H1 (cell line): ENCODE results near the gene POLR3K. TPM values are rescaled to one million over a fixed set of nuclear protein-coding genes. Genes with fewer than 3 reads are reported as not detected.
A peak's percentile ranks its signal among the peaks of the same experiment; 100 is the strongest.

Source experiments
- BACH1 ChIP-seq: IDR thresholded peaks from 2 replicates; pipeline ENCODE4 v1.6.1; 2012; ENCODE audit warnings: low read length, improper control_type of control experiment
- BRCA1 ChIP-seq: IDR thresholded peaks from 2 replicates; pipeline ENCODE4 v1.6.1; 2012; ENCODE audit warnings: low read depth, low read length, improper control_type of control experiment
- CBX5 ChIP-seq: fragments of 300-800, 300-1000 bp; sonication (generic); IDR thresholded peaks from 2 replicates; pipeline ENCODE4 v1.7.1; 2016; ENCODE audit warnings: antibody characterized with exemption, low read length, low read depth
- CBX8 ChIP-seq: fragments of 300-800, 300-1000 bp; sonication (generic); IDR thresholded peaks from 2 replicates; pipeline ENCODE4 v1.7.1; 2016; ENCODE audit warnings: low read depth, low read length, borderline replicate concordance
- CEBPB ChIP-seq: IDR thresholded peaks from 2 replicates; pipeline ENCODE4 v1.6.1; 2012; ENCODE audit warnings: low read depth, low read length
- CHD2 ChIP-seq: IDR thresholded peaks from 2 replicates; pipeline ENCODE4 v1.6.1; 2012; ENCODE audit warnings: low read length, improper control_type of control experiment
- E2F6 ChIP-seq: IDR thresholded peaks from 2 replicates; pipeline ENCODE4 v1.6.1; 2012; ENCODE audit warnings: inconsistent platforms
- FOSL1 ChIP-seq: IDR thresholded peaks from 2 replicates; pipeline ENCODE4 v1.6.1; 2011; ENCODE audit warnings: mild to moderate bottlenecking, low read depth, low read length, moderate library complexity; ENCODE audit not compliant: insufficient read depth
- GTF2F1 ChIP-seq: IDR thresholded peaks from 2 replicates; pipeline ENCODE4 v1.6.1; 2012; ENCODE audit warnings: low read depth, low read length, improper control_type of control experiment, borderline replicate concordance
- HDAC6 ChIP-seq: IDR thresholded peaks from one replicate; pipeline ENCODE4 v1.7.1; 2012; ENCODE audit warnings: low read depth, mild to moderate bottlenecking, inconsistent platforms, low read length, moderate library complexity
- JUND ChIP-seq: IDR thresholded peaks from 2 replicates; pipeline ENCODE4 v1.6.1; 2011; ENCODE audit warnings: mild to moderate bottlenecking, improper control_type of control experiment, low read length
- KDM1A ChIP-seq: fragments of 200-600, 300-600 bp; sonication (generic); IDR thresholded peaks from 2 replicates; pipeline ENCODE4 v1.7.1; 2016; ENCODE audit warnings: mild to moderate bottlenecking, low read length, borderline replicate concordance
- KDM4A ChIP-seq: IDR thresholded peaks from one replicate; pipeline ENCODE4 v1.7.1; 2012; ENCODE audit warnings: low read depth, mild to moderate bottlenecking, moderate library complexity, low read length, inconsistent platforms; ENCODE audit not compliant: severe bottlenecking
- MAFK ChIP-seq: IDR thresholded peaks from 2 replicates; pipeline ENCODE4 v1.6.1; 2012; ENCODE audit warnings: low read depth, mild to moderate bottlenecking, improper control_type of control experiment, low read length
- POLR2AphosphoS5 ChIP-seq: IDR thresholded peaks from 2 replicates; pipeline ENCODE4 v1.6.1; 2011; ENCODE audit warnings: low read depth, low read length
- POU5F1 ChIP-seq: IDR thresholded peaks from 2 replicates; pipeline ENCODE4 v1.6.1; 2011; ENCODE audit warnings: low read depth, mild to moderate bottlenecking, low read length, moderate library complexity
- RFX5 ChIP-seq: IDR thresholded peaks from 2 replicates; pipeline ENCODE4 v1.6.1; 2011; ENCODE audit warnings: low read depth, low read length, improper control_type of control experiment, borderline replicate concordance
- SAP30 ChIP-seq: fragments of 300-600 bp; sonication (generic); IDR thresholded peaks from 2 replicates; pipeline ENCODE4 v1.7.1; 2012; ENCODE audit warnings: low read length, moderate library complexity, mild to moderate bottlenecking, inconsistent platforms; ENCODE audit not compliant: insufficient read depth, insufficient replicate concordance
- SIRT6 ChIP-seq: IDR thresholded peaks from one replicate; pipeline ENCODE4 v1.7.1; 2012; ENCODE audit warnings: low read length, inconsistent platforms
- SIX5 ChIP-seq: IDR thresholded peaks from 2 replicates; pipeline ENCODE4 v1.6.1; 2011; ENCODE audit warnings: mild to moderate bottlenecking, low read depth, low read length
- SP4 ChIP-seq: IDR thresholded peaks from 2 replicates; pipeline ENCODE4 v1.6.1; 2012; ENCODE audit warnings: low read length, inconsistent platforms
- SUZ12 ChIP-seq: fragments of 200-600 bp; sonication (generic); IDR thresholded peaks from 2 replicates; pipeline ENCODE4 v1.6.1; 2012; ENCODE audit warnings: mild to moderate bottlenecking, inconsistent platforms, low read length, moderate library complexity, mixed read lengths
- TAF7 ChIP-seq: optimal IDR thresholded peaks from 2 replicates; pipeline ENCODE3; 2011; ENCODE audit warnings: low read depth, mild to moderate bottlenecking, inconsistent platforms, low read length, moderate library complexity, borderline replicate concordance
- TCF12 ChIP-seq: IDR thresholded peaks from 2 replicates; pipeline ENCODE4 v1.6.1; 2011; ENCODE audit warnings: low read depth, mild to moderate bottlenecking, low read length
- TEAD4 ChIP-seq: IDR thresholded peaks from 2 replicates; pipeline ENCODE4 v1.6.1; 2012; ENCODE audit warnings: low read depth, low read length, inconsistent platforms, mixed read lengths
- YY1 ChIP-seq: IDR thresholded peaks from 2 replicates; pipeline ENCODE4 v1.6.1; 2011; ENCODE audit warnings: low read depth, mild to moderate bottlenecking, low read length
- polyA plus RNA-seq, 7 experiments: library from polyadenylated mRNA; depleted of rRNA in 3 of 7; stranded (reverse) in 5 of 7; unstranded in 2 of 7; fragments of >200 nt in 5 of 7; fragments of 200-250 nt in 2 of 7; gene quantifications; 1 replicate in 5 of 7; 2 replicates in 1 of 7; 4 replicates in 1 of 7; pipeline versions ENCODE4 v1.2.1 to v1.2.3, GENCODE V29; 2011 to 2013; ENCODE audit warnings: missing spikeins in 2 of 7, mixed read lengths in 2 of 7
- total RNA-seq: library from RNA; stranded (reverse); fragmentation: NEBNext Ultra II Directional; extraction: Animal tissue kit (Norgen Biotek cat#: 25700); gene quantifications from 2 replicates; pipeline ENCODE4 v1.2.1, GENCODE V29; 2021
- TF ChIP-seq, protein P1 (sequence below): IDR thresholded peaks from 2 replicates; pipeline ENCODE4 v1.6.1; 2012; ENCODE audit warnings: inconsistent platforms

The POLR3K gene
- total and polyA plus RNA-seq, 2 of the 8 experiments (the other 6 are each of a cell fraction or from before 2014, with no cell fraction given), result 45.4 to 80.5 TPM

DNA sequence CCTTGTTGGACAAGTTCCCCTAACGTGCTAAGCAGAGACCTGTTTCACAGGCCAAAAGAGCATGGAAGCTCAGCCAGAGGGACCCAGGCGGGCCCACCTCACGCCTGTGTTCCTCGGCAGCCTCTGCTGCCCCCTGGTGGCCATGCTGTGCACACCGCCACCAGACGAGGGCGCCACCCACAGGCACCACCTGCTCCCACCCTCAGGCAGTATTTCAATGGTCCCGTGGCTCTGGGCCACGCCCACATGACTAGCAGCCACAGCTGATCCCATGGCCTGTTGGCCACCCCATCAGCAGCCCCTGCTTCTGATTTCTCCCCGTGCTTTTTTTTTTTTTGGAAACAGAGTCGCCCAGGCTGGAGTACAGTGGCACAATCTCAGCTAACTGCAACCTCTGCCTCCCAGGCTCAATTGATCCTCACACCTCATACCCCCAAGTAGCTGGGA is 43.5 kb upstream of the POLR3K start (continued):
- peak; percentile 51 for TF ChIP-seq E2F6
- peak; percentile 85; the same call in 1 of the 2 replicates for TF ChIP-seq TCF12
- no peak for TF ChIP-seq KDM4A
- TF ChIP-seq CHD2, result no peak
- no peak for TF ChIP-seq SUZ12
- no peak for TF ChIP-seq MAFK
- no peak for TF ChIP-seq CBX5
- TF ChIP-seq SAP30, result no peak
- TF ChIP-seq GTF2F1, result no peak
- no peak for TF ChIP-seq POU5F1
- TF ChIP-seq JUND, result no peak; the same call in 1 of the 2 replicates
- TF ChIP-seq POLR2AphosphoS5, result peak; percentile 39
- no peak for TF ChIP-seq CEBPB
- no peak for TF ChIP-seq BACH1
- no peak for TF ChIP-seq HDAC6
- TF ChIP-seq BRCA1, result no peak
- peak; percentile 43 for TF ChIP-seq TAF7
- no peak for TF ChIP-seq TEAD4
- peak; percentile 68 for TF ChIP-seq YY1
- TF ChIP-seq RFX5, result no peak
- no peak for TF ChIP-seq SIRT6
- TF ChIP-seq KDM1A, result peak; percentile 54; the same call in 1 of the 2 replicates
- no peak for TF ChIP-seq CBX8
- TF ChIP-seq, protein P1, sequence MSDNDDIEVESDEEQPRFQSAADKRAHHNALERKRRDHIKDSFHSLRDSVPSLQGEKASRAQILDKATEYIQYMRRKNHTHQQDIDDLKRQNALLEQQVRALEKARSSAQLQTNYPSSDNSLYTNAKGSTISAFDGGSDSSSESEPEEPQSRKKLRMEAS, result peak; percentile 83
- peak; percentile 81 for TF ChIP-seq FOSL1
- TF ChIP-seq SP4, result no peak
- no peak for TF ChIP-seq SIX5
